DOHH2 (cell line): ENCODE measurements around the gene CDC6.

Experiments
- EZH2phosphoT487 ChIP-seq: fragments of 200-600 bp; sonication (generic); IDR thresholded peaks from 2 replicates; pipeline ENCODE4 v1.6.1; 2017; ENCODE audit warnings: borderline replicate concordance, mild to moderate bottlenecking, antibody characterized with exemption, low read length, moderate library complexity, mixed read lengths
- TF ChIP-seq, protein P1 (sequence below): fragments of 200-600 bp; sonication (generic); IDR thresholded peaks from one replicate; pipeline ENCODE4 v1.5.1; 2014; ENCODE audit warnings: antibody characterized with exemption, mild to moderate bottlenecking, low read depth, low read length; ENCODE audit not compliant: poor library complexity, severe bottlenecking

DNA sequence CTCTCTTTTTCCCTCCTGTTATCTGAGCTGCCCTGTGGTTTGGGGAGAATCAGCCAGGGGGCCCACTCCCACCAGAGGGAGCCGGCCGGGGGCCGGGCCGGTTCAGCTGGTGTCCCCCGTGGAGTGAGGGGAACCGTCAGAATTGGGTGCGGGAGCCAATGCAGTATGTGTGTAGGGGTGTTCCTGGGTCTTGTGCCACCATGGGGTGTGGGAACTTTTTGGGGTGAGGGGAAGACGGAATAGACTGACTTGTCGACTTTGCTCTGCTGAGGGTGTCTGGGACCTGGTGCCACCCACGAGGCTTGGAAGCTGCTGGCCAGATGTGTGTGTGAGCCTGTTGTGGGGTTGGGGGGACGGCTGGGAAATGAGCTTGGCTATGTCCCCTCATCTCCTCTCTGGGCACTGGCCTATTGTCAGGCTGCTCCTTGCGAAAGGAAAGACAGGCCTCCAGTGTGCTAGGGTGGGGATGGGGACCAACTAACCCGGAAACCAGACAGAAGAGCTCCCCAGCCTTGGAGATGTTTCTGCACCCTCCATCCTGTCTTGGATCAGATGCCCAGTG is 31.2 kb downstream of the CDC6 start:
- TF ChIP-seq, protein P1, sequence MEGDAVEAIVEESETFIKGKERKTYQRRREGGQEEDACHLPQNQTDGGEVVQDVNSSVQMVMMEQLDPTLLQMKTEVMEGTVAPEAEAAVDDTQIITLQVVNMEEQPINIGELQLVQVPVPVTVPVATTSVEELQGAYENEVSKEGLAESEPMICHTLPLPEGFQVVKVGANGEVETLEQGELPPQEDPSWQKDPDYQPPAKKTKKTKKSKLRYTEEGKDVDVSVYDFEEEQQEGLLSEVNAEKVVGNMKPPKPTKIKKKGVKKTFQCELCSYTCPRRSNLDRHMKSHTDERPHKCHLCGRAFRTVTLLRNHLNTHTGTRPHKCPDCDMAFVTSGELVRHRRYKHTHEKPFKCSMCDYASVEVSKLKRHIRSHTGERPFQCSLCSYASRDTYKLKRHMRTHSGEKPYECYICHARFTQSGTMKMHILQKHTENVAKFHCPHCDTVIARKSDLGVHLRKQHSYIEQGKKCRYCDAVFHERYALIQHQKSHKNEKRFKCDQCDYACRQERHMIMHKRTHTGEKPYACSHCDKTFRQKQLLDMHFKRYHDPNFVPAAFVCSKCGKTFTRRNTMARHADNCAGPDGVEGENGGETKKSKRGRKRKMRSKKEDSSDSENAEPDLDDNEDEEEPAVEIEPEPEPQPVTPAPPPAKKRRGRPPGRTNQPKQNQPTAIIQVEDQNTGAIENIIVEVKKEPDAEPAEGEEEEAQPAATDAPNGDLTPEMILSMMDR, result peak; percentile 52
- no peak for TF ChIP-seq EZH2phosphoT487
